Panc1 (cell line): ENCODE data around the gene PLP1.

Experiments used
- POLR2AphosphoS5 ChIP-seq: IDR thresholded peaks from 2 replicates; pipeline ENCODE4 v1.6.1; 2012; ENCODE audit warnings: mild to moderate bottlenecking, low read depth, low read length, moderate library complexity
- REST ChIP-seq, 2 experiments: IDR thresholded peaks; 2 replicates each; pipeline ENCODE4 v1.6.1; 2011 to 2012; ENCODE audit warnings: low read depth in 2 of 2, control low read depth in 1 of 2, low read length in 1 of 2, mild to moderate bottlenecking in 1 of 2, moderate library complexity in 1 of 2; ENCODE audit not compliant: insufficient read depth in 1 of 2
- TF ChIP-seq, protein P1 (sequence below): fragments of 450-650 bp; IDR thresholded peaks from 2 replicates; pipeline ENCODE4 v1.5.1; 2017; ENCODE audit warnings: mild to moderate bottlenecking

DNA sequence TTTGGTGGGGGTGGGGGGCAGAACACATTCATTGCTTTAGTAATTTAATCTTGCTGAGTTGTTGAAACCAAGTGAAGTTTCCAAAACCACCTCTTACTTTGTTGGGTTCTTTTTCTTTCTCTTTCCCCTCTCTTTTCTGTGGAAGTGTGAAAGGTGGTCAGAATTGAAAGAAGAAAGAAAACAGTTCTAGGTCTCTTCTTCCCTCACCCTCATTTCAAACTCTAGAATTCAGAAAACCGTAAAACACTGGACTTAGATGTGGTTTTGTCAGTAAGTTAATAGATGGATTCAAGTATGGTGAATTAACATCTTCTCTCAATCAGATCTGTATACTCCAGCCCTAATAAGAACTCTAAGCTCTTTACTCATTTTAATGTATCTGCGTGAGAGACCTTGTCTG, 23.7 kb downstream of the PLP1 start:
- TF ChIP-seq, protein P1, sequence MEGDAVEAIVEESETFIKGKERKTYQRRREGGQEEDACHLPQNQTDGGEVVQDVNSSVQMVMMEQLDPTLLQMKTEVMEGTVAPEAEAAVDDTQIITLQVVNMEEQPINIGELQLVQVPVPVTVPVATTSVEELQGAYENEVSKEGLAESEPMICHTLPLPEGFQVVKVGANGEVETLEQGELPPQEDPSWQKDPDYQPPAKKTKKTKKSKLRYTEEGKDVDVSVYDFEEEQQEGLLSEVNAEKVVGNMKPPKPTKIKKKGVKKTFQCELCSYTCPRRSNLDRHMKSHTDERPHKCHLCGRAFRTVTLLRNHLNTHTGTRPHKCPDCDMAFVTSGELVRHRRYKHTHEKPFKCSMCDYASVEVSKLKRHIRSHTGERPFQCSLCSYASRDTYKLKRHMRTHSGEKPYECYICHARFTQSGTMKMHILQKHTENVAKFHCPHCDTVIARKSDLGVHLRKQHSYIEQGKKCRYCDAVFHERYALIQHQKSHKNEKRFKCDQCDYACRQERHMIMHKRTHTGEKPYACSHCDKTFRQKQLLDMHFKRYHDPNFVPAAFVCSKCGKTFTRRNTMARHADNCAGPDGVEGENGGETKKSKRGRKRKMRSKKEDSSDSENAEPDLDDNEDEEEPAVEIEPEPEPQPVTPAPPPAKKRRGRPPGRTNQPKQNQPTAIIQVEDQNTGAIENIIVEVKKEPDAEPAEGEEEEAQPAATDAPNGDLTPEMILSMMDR, result no peak
- no peak for TF ChIP-seq REST (IDR thresholded peaks at IDR 0.05; ENCODE audit: insufficient read depth in 1 of 2, low read depth in 2 of 2, low read length in 1 of 2)
- no peak for TF ChIP-seq POLR2AphosphoS5
